Activated naive CD8-positive, alpha-beta T cell treated with anti-CD3 and anti-CD28 coated beads, Interleukin-2, amount 50 U/mL, for 16 hours (primary cell): ENCODE results near the gene SRP9.
"Not testable (repeated sequence)": the region's sequence is repeated elsewhere in the genome, so short reads cannot be mapped to it uniquely, and the experiment has no call there.

Source experiments
- DNase-seq: peaks from one replicate; pipeline ENCODE4 v3.0.0-alpha.2; 2020; ENCODE audit warnings: low read depth, low spot score

Gene SRP9

GRCh38 chr1:225814381-225814780, 36.8 kb downstream of the SRP9 start:
- no peak for DNase-seq

- DNase-seq: not testable (repeated sequence)
Measured at GRCh38 chr1:225815090-225815489, 37.5 kb downstream of the SRP9 start.

GRCh38 chr1:225815526-225816178, 38.0 kb downstream of the SRP9 start:
- DNase-seq: no peak

GRCh38 chr1:225816643-225817538, 39.3 kb downstream of the SRP9 start:
- DNase-seq: no peak

GRCh38 chr1:225817611-225818061, 40.0 kb downstream of the SRP9 start:
- DNase-seq: no peak

GRCh38 chr1:225818229-225818628, 40.6 kb downstream of the SRP9 start:
- no peak for DNase-seq

- DNase-seq: no peak
Measured at GRCh38 chr1:225819346-225820192, 41.9 kb downstream of the SRP9 start.

GRCh38 chr1:225820522-225821120, 43.0 kb downstream of the SRP9 start:
- DNase-seq: no peak

GRCh38 chr1:225822655-225823403, 45.2 kb downstream of the SRP9 start:
- no peak for DNase-seq

GRCh38 chr1:225823811-225824261, 46.2 kb downstream of the SRP9 start:
- DNase-seq: no peak

- DNase-seq: no peak
Measured at GRCh38 chr1:225824533-225824941, 46.9 kb downstream of the SRP9 start.

GRCh38 chr1:225825078-225825477, 47.5 kb downstream of the SRP9 start:
- no peak for DNase-seq

GRCh38 chr1:225825607-225826007, 48.0 kb downstream of the SRP9 start:
- DNase-seq: no peak

- DNase-seq: no peak
Measured at GRCh38 chr1:225827076-225827475, 49.5 kb downstream of the SRP9 start.

- no peak for DNase-seq
Measured at GRCh38 chr1:225828706-225829345, 51.2 kb downstream of the SRP9 start.

GRCh38 chr1:225830841-225831240, 53.2 kb downstream of the SRP9 start:
- no peak for DNase-seq

- DNase-seq: no peak
Measured at GRCh38 chr1:225834417-225835329, 57.0 kb downstream of the SRP9 start.

- no peak for DNase-seq
Measured at GRCh38 chr1:225835856-225836255, 58.2 kb downstream of the SRP9 start.

- not testable (repeated sequence) for DNase-seq
Measured at GRCh38 chr1:225836296-225836695, 58.7 kb downstream of the SRP9 start.
